Thyroid gland (tissue), 4 donors: ENCODE data around the gene RAET1E.

Experiments
- CTCF ChIP-seq, 6 experiments: fragments of 200-600 bp in 3 of 6; fragments of 450-650 bp in 3 of 6; sonication (generic) in 3 of 6; IDR thresholded peaks; one replicate each; pipeline ENCODE4 v1.5.1; 2016 to 2019; ENCODE audit warnings: antibody characterized with exemption in 6 of 6, mild to moderate bottlenecking in 2 of 6, inconsistent platforms in 1 of 6, moderate library complexity in 1 of 6
- POLR2A ChIP-seq, 2 donors: fragments of 450-650 bp; IDR thresholded peaks; one replicate each; pipeline ENCODE4 v1.6.1; 2017; ENCODE audit warnings: antibody characterized with exemption in 2 of 2, mild to moderate bottlenecking in 2 of 2, moderate library complexity in 1 of 2

- TF ChIP-seq POLR2A (IDR thresholded peaks at IDR 0.05) (no peak), CTCF (IDR thresholded peaks at IDR 0.05) (no peak)
These were observed 26.7 kb downstream of the RAET1E start for GRCh38 chr6:149871182-149871581.
